GM18951 (cell line): ENCODE results near the gene CRMP1.

Experiments
- POLR2A ChIP-seq: IDR thresholded peaks from 4 replicates; pipeline ENCODE4 v1.6.1; 2011; ENCODE audit warnings: mild to moderate bottlenecking; ENCODE audit not compliant: insufficient read length, insufficient read depth; ENCODE audit errors: extremely low read depth
- in situ Hi-C: fragments of 300-500 bp; cut with MboI; formaldehyde crosslinking; loops from one replicate; pipeline ENCODE4 v1.12.0; 2022; ENCODE audit warnings: low sequenced_read_pairs, mixed read lengths, inconsistent platforms; ENCODE audit not compliant: unreplicated experiment

CRMP1 gene

GRCh38 chr4:5893004-5893580 lies at the start of gene CRMP1:
TSS of gene CRMP1 (minus strand) at chr4:5893086. CDS start at chr4:5892969, 117 bp downstream.
- in situ Hi-C loops: no loop called here
- no peak for TF ChIP-seq POLR2A

GRCh38 chr4:5941601-5942000 lies 48.7 kb upstream of the CRMP1 start:
- in situ Hi-C loops: no loop called here
- TF ChIP-seq POLR2A: no peak

GRCh38 chr4:5940470-5941203 lies 47.8 kb upstream of the CRMP1 start:
- TF ChIP-seq POLR2A: no peak
- in situ Hi-C loops: no loop called here

GRCh38 chr4:5933996-5934831 lies 41.3 kb upstream of the CRMP1 start:
- no peak for TF ChIP-seq POLR2A
- in situ Hi-C loops: loop anchor here (10.0 kb wide), 1 partner anchor 769 kb away; no protein-coding TSS in a partner anchor

- in situ Hi-C loops: loop anchor here (10.0 kb wide), 1 partner anchor 768 kb away; no protein-coding TSS in a partner anchor
- no peak for TF ChIP-seq POLR2A
Observed at GRCh38 chr4:5933116-5933515, 40.2 kb upstream of the CRMP1 start.

GRCh38 chr4:5932035-5932568 lies 39.2 kb upstream of the CRMP1 start:
- no peak for TF ChIP-seq POLR2A
- in situ Hi-C loops: loop anchor here (10.0 kb wide), 1 partner anchor 767 kb away; no protein-coding TSS in a partner anchor

GRCh38 chr4:5931526-5931925 lies 38.6 kb upstream of the CRMP1 start:
- in situ Hi-C loops: loop anchor here (10.0 kb wide), 1 partner anchor 767 kb away; no protein-coding TSS in a partner anchor
- no peak for TF ChIP-seq POLR2A

- TF ChIP-seq POLR2A: no peak
- in situ Hi-C loops: loop anchor here (10.0 kb wide), 1 partner anchor 766 kb away; no protein-coding TSS in a partner anchor
Observed at GRCh38 chr4:5930876-5931275, 38.0 kb upstream of the CRMP1 start.

- in situ Hi-C loops: loop anchor here (10.0 kb wide), 1 partner anchor 766 kb away; no protein-coding TSS in a partner anchor
- no peak for TF ChIP-seq POLR2A
Observed at GRCh38 chr4:5930456-5930855, 37.6 kb upstream of the CRMP1 start.

GRCh38 chr4:5928844-5929420 lies 36.0 kb upstream of the CRMP1 start:
- in situ Hi-C loops: no loop called here
- no peak for TF ChIP-seq POLR2A

GRCh38 chr4:5928274-5928673 lies 35.4 kb upstream of the CRMP1 start:
- in situ Hi-C loops: no loop called here
- TF ChIP-seq POLR2A: no peak

GRCh38 chr4:5927747-5928146 lies 34.9 kb upstream of the CRMP1 start:
- no peak for TF ChIP-seq POLR2A
- in situ Hi-C loops: no loop called here
